WTC11 (cell line): ENCODE results near the gene MACROD2. TPM values are rescaled to one million over a fixed set of nuclear protein-coding genes. Genes with fewer than 3 reads are reported as not detected.

Source experiments
- ATAC-seq: fragments of 200-7000 bp; cut with Tn5 transposase; 2 replicates; pipeline ENCODE4 v1.10.0; 2021; ENCODE audit warnings: mild to moderate bottlenecking, moderate library complexity
- CTCF ChIA-PET: fragments of 300-600 bp; sonication (Branson Sonifier 250); formaldehyde crosslinking; loops from one replicate; lab custom pipeline; 2021; ENCODE audit warnings: antibody characterized with exemption; lab: Charles Lee
- POLR2A ChIA-PET: fragments of 350-600 bp; sonication (Branson Sonifier 250); formaldehyde crosslinking; loops from one replicate; lab custom pipeline; 2021; ENCODE audit warnings: antibody characterized with exemption; lab: Charles Lee
- DNase-seq: peaks from one replicate; pipeline ENCODE4 v3.0.0; 2021; ENCODE audit warnings: low spot score
- H3K27ac Mint-ChIP-seq: 2 replicates; pipeline ENCODE4 v1.8.0; 2021; ENCODE audit warnings: mixed read lengths
- H3K27me3 Mint-ChIP-seq: 2 replicates; pipeline ENCODE4 v1.8.0; 2021; ENCODE audit warnings: low read depth, mild to moderate bottlenecking, moderate library complexity, mixed read lengths
- H3K36me3 Mint-ChIP-seq: 2 replicates; pipeline ENCODE4 v1.8.0; 2021; ENCODE audit warnings: mixed read lengths
- H3K4me1 Mint-ChIP-seq: 2 replicates; pipeline ENCODE4 v1.8.0; 2022; ENCODE audit warnings: mixed read lengths
- H3K4me3 Mint-ChIP-seq: 2 replicates; pipeline ENCODE4 v1.8.0; 2021; ENCODE audit warnings: mild to moderate bottlenecking, moderate library complexity, mixed read lengths
- H3K9me3 Mint-ChIP-seq: 2 replicates; pipeline ENCODE4 v1.8.0; 2021; ENCODE audit warnings: mixed read lengths
- ATF1 ChIP-seq: sonication (generic); formaldehyde crosslinking; IDR thresholded peaks from 2 replicates; pipeline ENCODE4 v1.8.1; 2023; ENCODE audit warnings: mild to moderate bottlenecking, moderate library complexity, missing genetic modification reagents
- ATF3 ChIP-seq: sonication (generic); formaldehyde crosslinking; conservative IDR thresholded peaks from 2 replicates; pipeline ENCODE4 v1.8.1; 2022; ENCODE audit warnings: mild to moderate bottlenecking, missing genetic modification reagents
- ESRRA ChIP-seq: sonication (generic); formaldehyde crosslinking; IDR thresholded peaks from 2 replicates; pipeline ENCODE4 v1.8.1; 2022; ENCODE audit warnings: mild to moderate bottlenecking, missing genetic modification reagents, borderline replicate concordance
- KAT7 ChIP-seq: sonication (generic); formaldehyde crosslinking; IDR thresholded peaks from 2 replicates; pipeline ENCODE4 v1.8.1; 2023; ENCODE audit warnings: missing genetic modification reagents, mild to moderate bottlenecking, borderline replicate concordance
- MLX ChIP-seq: sonication (generic); formaldehyde crosslinking; IDR thresholded peaks from 2 replicates; pipeline ENCODE4 v1.8.1; 2023; ENCODE audit warnings: mild to moderate bottlenecking, missing genetic modification reagents, moderate library complexity
- NFE2L1 ChIP-seq: sonication (generic); formaldehyde crosslinking; IDR thresholded peaks from 2 replicates; pipeline ENCODE4 v1.8.1; 2023; ENCODE audit warnings: missing genetic modification reagents
- NFYB ChIP-seq: sonication (generic); formaldehyde crosslinking; conservative IDR thresholded peaks from 2 replicates; pipeline ENCODE4 v1.8.0; 2022; ENCODE audit warnings: low read depth, missing genetic modification reagents
- OVOL2 ChIP-seq: fragments of 250-450 bp; sonication (Bioruptor Pico); IDR thresholded peaks from 2 replicates; pipeline ENCODE4 v1.9.0; 2021; ENCODE audit warnings: mild to moderate bottlenecking, borderline replicate concordance
- RELA ChIP-seq: sonication (generic); formaldehyde crosslinking; IDR thresholded peaks from 2 replicates; pipeline ENCODE4 v1.8.1; 2022; ENCODE audit warnings: missing genetic modification reagents, mild to moderate bottlenecking, borderline replicate concordance
- ZNF138 ChIP-seq: sonication (generic); formaldehyde crosslinking; conservative IDR thresholded peaks from 2 replicates; pipeline ENCODE4 v1.8.1; 2022; ENCODE audit warnings: mild to moderate bottlenecking, moderate library complexity, missing genetic modification reagents
- ZNF423 ChIP-seq: fragments of 250-450 bp; sonication (Bioruptor Pico); IDR thresholded peaks from 2 replicates; pipeline ENCODE4 v2.1.2; 2022; ENCODE audit warnings: mild to moderate bottlenecking, moderate library complexity
- ZSCAN18 ChIP-seq: fragments of 250-450 bp; sonication (Bioruptor Pico); IDR thresholded peaks from 2 replicates; pipeline ENCODE4 v2.1.2; 2022; ENCODE audit warnings: mild to moderate bottlenecking, moderate library complexity
- total RNA-seq: library from RNA; stranded (reverse); gene quantifications from 3 replicates; pipeline ENCODE4 v1.2.3, GENCODE V29; 2021
- TF ChIP-seq, protein P1 (sequence below): fragments of 250-450 bp; sonication (Bioruptor Pico); IDR thresholded peaks from 2 replicates; pipeline ENCODE4 v1.9.0; 2021; ENCODE audit warnings: mild to moderate bottlenecking, borderline replicate concordance
- TF ChIP-seq, protein P2 (sequence below): fragments of 250-450 bp; sonication (Bioruptor Pico); IDR thresholded peaks from 2 replicates; pipeline ENCODE4 v1.9.0; 2021; ENCODE audit warnings: mild to moderate bottlenecking
- TF ChIP-seq, protein P3 (sequence below): sonication (generic); formaldehyde crosslinking; IDR thresholded peaks from 2 replicates; pipeline ENCODE4 v1.8.1; 2022; ENCODE audit warnings: mild to moderate bottlenecking, moderate library complexity, missing genetic modification reagents
- TF ChIP-seq, protein P4 (sequence below): sonication (generic); formaldehyde crosslinking; conservative IDR thresholded peaks from 2 replicates; pipeline ENCODE4 v1.8.1; 2023; ENCODE audit warnings: mild to moderate bottlenecking, low read depth, missing genetic modification reagents, moderate library complexity

The MACROD2 gene
- total RNA-seq, 1 experiment from 2014 or later, result 4.1 TPM

GRCh38 chr20:15332711-15333160, 1337.4 kb downstream of the MACROD2 start:
- ATAC-seq (no peak), DNase-seq (no peak)
- Mint-ChIP-seq H3K27ac (no peak overlapping the region), H3K4me3 (no peak overlapping the region), H3K9me3 (no peaks in the 10 kb centered on the region), H3K36me3 (no peaks in the 10 kb centered on the region), H3K27me3 (no peaks in the 10 kb centered on the region), H3K4me1 (peaks cover 17% of the 10 kb centered on the region)
- CTCF ChIA-PET, result no interaction called here
- POLR2A ChIA-PET, result no interaction called here
- TF ChIP-seq RELA (CRISPR knock-in tag) (no peak), OVOL2 (no peak), NFE2L1 (CRISPR knock-in tag) (no peak), NFYB (CRISPR knock-in tag) (no peak), KAT7 (no peak), ATF3 (CRISPR knock-in tag) (no peak), ZNF423 (CRISPR knock-in tag) (no peak), ESRRA (no peak), MLX (CRISPR knock-in tag) (no peak), ATF1 (no peak), ZSCAN18 (CRISPR knock-in tag) (no peak), ZNF138 (no peak)
- TF ChIP-seq, protein P1, sequence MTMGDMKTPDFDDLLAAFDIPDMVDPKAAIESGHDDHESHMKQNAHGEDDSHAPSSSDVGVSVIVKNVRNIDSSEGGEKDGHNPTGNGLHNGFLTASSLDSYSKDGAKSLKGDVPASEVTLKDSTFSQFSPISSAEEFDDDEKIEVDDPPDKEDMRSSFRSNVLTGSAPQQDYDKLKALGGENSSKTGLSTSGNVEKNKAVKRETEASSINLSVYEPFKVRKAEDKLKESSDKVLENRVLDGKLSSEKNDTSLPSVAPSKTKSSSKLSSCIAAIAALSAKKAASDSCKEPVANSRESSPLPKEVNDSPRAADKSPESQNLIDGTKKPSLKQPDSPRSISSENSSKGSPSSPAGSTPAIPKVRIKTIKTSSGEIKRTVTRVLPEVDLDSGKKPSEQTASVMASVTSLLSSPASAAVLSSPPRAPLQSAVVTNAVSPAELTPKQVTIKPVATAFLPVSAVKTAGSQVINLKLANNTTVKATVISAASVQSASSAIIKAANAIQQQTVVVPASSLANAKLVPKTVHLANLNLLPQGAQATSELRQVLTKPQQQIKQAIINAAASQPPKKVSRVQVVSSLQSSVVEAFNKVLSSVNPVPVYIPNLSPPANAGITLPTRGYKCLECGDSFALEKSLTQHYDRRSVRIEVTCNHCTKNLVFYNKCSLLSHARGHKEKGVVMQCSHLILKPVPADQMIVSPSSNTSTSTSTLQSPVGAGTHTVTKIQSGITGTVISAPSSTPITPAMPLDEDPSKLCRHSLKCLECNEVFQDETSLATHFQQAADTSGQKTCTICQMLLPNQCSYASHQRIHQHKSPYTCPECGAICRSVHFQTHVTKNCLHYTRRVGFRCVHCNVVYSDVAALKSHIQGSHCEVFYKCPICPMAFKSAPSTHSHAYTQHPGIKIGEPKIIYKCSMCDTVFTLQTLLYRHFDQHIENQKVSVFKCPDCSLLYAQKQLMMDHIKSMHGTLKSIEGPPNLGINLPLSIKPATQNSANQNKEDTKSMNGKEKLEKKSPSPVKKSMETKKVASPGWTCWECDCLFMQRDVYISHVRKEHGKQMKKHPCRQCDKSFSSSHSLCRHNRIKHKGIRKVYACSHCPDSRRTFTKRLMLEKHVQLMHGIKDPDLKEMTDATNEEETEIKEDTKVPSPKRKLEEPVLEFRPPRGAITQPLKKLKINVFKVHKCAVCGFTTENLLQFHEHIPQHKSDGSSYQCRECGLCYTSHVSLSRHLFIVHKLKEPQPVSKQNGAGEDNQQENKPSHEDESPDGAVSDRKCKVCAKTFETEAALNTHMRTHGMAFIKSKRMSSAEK (CRISPR knock-in tag), result no peak
- TF ChIP-seq, protein P2, sequence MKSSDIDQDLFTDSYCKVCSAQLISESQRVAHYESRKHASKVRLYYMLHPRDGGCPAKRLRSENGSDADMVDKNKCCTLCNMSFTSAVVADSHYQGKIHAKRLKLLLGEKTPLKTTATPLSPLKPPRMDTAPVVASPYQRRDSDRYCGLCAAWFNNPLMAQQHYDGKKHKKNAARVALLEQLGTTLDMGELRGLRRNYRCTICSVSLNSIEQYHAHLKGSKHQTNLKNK, result no peak
- TF ChIP-seq, protein P3, sequence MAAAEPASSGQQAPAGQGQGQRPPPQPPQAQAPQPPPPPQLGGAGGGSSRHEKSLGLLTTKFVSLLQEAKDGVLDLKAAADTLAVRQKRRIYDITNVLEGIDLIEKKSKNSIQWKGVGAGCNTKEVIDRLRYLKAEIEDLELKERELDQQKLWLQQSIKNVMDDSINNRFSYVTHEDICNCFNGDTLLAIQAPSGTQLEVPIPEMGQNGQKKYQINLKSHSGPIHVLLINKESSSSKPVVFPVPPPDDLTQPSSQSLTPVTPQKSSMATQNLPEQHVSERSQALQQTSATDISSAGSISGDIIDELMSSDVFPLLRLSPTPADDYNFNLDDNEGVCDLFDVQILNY (CRISPR knock-in tag), result no peak
- TF ChIP-seq, protein P4, sequence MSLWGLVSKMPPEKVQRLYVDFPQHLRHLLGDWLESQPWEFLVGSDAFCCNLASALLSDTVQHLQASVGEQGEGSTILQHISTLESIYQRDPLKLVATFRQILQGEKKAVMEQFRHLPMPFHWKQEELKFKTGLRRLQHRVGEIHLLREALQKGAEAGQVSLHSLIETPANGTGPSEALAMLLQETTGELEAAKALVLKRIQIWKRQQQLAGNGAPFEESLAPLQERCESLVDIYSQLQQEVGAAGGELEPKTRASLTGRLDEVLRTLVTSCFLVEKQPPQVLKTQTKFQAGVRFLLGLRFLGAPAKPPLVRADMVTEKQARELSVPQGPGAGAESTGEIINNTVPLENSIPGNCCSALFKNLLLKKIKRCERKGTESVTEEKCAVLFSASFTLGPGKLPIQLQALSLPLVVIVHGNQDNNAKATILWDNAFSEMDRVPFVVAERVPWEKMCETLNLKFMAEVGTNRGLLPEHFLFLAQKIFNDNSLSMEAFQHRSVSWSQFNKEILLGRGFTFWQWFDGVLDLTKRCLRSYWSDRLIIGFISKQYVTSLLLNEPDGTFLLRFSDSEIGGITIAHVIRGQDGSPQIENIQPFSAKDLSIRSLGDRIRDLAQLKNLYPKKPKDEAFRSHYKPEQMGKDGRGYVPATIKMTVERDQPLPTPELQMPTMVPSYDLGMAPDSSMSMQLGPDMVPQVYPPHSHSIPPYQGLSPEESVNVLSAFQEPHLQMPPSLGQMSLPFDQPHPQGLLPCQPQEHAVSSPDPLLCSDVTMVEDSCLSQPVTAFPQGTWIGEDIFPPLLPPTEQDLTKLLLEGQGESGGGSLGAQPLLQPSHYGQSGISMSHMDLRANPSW (CRISPR knock-in tag), result no peak
